ENCODE measurements around the gene CCDC175.

DNA sequence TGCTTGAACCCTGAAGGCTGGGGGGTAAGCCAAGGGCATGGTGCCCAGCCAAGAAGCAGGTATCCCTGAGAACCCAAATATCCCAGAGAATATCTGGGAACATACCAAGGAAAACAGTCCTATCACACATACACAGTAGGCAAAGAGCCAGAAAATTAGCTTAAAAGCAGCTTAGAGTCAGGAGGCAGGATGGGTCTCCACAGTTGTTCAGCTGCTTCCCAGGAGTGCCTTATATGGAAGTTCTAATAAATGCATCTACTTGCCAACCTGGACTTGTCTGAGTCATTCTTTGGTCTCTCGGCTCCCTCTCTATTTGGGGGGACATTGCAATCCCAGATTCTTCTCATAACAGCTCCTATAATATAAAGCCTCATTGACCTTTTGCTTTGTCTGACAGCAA lies 102.4 kb downstream of the CCDC175 start:
- TF ChIP-seq CTCF (IDR thresholded peaks at IDR 0.05; ENCODE audit: borderline replicate concordance, extremely low read depth, low read length, poor library complexity, severe bottlenecking), result no peak
- TF ChIP-seq EZH2 (IDR thresholded peaks at IDR 0.05; ENCODE audit: borderline replicate concordance, low read depth, low read length, severe bottlenecking), result no peak
